ENCODE results near the gene SLC36A2. TPM values are rescaled to one million over a fixed set of nuclear protein-coding genes. Genes with fewer than 3 reads are reported as not detected.

Gene SLC36A2
- total RNA-seq, 2 experiments from 2014 or later = not detected

DNA sequence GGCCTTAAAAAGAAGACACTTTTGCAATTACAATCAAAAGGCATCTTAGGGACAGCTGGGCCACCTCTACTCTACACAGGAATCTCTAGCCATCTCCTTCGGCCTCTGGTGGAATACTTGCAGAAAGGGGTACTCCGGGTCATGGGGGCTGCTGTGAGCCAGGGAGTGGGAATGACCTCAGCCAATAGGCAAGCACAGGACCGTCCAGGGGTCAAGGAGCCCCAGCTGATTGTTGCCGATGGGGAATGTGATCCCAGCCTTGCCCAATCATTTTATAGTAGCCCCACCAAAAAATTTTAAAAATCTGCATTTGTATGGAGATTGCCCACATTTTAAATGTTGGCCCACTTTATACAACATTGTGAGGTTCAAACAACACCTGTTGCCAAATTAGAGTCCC, 26.9 kb downstream of the SLC36A2 start:
- peaks cover 6% of the 10 kb centered on the region for H3K27me3 Mint-ChIP-seq
- H3K9me3 Mint-ChIP-seq = no peaks in the 10 kb centered on the region
- ChIA-PET POLR2A (no interaction called here), CTCF (interaction anchor here (0.5 kb wide), 1 partner anchor 41 kb away, joined by 3 read pairs; no protein-coding TSS in a partner anchor)
- intact Hi-C loops (cut with micrococcal nuclease) = no loop called here
- DNase-seq (no peak), ATAC-seq (no peak)
- TF ChIP-seq, protein P1, sequence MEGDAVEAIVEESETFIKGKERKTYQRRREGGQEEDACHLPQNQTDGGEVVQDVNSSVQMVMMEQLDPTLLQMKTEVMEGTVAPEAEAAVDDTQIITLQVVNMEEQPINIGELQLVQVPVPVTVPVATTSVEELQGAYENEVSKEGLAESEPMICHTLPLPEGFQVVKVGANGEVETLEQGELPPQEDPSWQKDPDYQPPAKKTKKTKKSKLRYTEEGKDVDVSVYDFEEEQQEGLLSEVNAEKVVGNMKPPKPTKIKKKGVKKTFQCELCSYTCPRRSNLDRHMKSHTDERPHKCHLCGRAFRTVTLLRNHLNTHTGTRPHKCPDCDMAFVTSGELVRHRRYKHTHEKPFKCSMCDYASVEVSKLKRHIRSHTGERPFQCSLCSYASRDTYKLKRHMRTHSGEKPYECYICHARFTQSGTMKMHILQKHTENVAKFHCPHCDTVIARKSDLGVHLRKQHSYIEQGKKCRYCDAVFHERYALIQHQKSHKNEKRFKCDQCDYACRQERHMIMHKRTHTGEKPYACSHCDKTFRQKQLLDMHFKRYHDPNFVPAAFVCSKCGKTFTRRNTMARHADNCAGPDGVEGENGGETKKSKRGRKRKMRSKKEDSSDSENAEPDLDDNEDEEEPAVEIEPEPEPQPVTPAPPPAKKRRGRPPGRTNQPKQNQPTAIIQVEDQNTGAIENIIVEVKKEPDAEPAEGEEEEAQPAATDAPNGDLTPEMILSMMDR (IDR thresholded peaks at IDR 0.05) = no peak
- no peak overlapping the region for H3K4me3 Mint-ChIP-seq
- no peak overlapping the region for H3K27ac Mint-ChIP-seq
- H3K4me1 Mint-ChIP-seq (ENCODE audit: low read depth) = no peaks in the 10 kb centered on the region
- no peaks in the 10 kb centered on the region for H3K36me3 Mint-ChIP-seq (ENCODE audit: low read depth)

DNA sequence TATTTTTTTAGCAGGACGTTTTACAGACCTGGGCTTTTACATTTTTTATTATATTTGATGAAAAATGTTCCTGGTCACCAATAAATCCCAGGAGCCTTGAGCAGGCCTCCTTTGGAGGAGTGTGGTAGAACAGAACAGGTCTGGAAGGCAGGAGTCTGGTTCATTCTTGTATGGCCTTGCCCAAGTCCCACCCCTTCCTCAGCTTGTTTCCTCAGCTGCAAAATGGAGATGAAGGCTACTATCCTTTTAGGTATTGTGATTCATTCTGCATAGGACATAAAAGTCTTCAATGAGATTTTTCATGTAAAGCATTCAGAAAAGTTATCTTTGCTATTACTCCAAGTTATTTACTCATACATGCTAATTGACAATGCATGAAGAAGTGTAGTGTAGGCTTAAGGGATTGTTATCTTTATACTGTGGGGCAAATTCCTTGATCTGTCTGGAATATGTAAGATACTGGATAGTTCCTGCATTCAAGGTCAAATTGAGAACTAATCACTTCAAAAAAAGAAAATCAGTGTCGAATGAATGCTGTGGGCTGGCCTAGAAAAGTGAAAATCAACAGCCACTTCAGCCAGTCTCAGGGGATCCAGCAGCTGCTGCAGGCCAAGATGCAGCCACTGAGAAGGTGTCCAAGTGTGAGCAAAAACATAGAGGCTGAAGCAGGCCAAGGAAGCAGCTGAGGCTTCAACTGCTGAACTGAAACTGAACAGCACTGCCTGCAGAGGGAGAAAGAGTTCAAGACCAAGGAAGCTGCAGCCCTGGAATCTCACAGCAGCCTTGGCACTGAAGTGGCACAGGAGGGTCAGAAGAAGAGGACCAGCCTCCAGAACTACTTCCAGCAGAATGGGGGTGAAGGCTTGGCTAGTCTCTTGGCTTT, 28.3 kb downstream of the SLC36A2 start:
- TF ChIP-seq, protein P1 (IDR thresholded peaks at IDR 0.05) = no peak
- CTCF ChIA-PET = interaction anchor here (0.9 to 1.3 kb wide), 4 partner anchors 33 to 204 kb away, joined by 3 to 6 read pairs (median 4); partner anchors contain the start of gene SLC36A1
- no peaks in the 10 kb centered on the region for H3K9me3 Mint-ChIP-seq
- H3K4me1 Mint-ChIP-seq (ENCODE audit: low read depth) = no peaks in the 10 kb centered on the region
- peaks cover 6% of the 10 kb centered on the region for H3K27me3 Mint-ChIP-seq
- DNase-seq (no peak), ATAC-seq (no peak)
- no peak overlapping the region for H3K27ac Mint-ChIP-seq
- intact Hi-C loops (cut with micrococcal nuclease) = no loop called here
- H3K36me3 Mint-ChIP-seq (ENCODE audit: low read depth) = no peaks in the 10 kb centered on the region
- POLR2A ChIA-PET = no interaction called here
- no peak overlapping the region for H3K4me3 Mint-ChIP-seq

GRCh38 chr5:151317871-151318270, 29.5 kb downstream of the SLC36A2 start:
- H3K27me3 Mint-ChIP-seq = peaks cover 2% of the 10 kb centered on the region
- no peak overlapping the region for H3K27ac Mint-ChIP-seq
- ChIA-PET POLR2A (no interaction called here), CTCF (interaction anchor here (0.8 to 2.2 kb wide), 6 partner anchors 32 to 206 kb away, joined by 3 to 10 read pairs (median 4); partner anchors contain the start of genes GM2A and SLC36A1)
- TF ChIP-seq, protein P1 (IDR thresholded peaks at IDR 0.05) = no peak
- H3K4me1 Mint-ChIP-seq (ENCODE audit: low read depth) = no peaks in the 10 kb centered on the region
- H3K36me3 Mint-ChIP-seq (ENCODE audit: low read depth) = no peaks in the 10 kb centered on the region
- no peak overlapping the region for H3K4me3 Mint-ChIP-seq
- ATAC-seq = no peak
- no peaks in the 10 kb centered on the region for H3K9me3 Mint-ChIP-seq
- intact Hi-C loops (cut with micrococcal nuclease) = no loop called here
- no peak for DNase-seq

DNA sequence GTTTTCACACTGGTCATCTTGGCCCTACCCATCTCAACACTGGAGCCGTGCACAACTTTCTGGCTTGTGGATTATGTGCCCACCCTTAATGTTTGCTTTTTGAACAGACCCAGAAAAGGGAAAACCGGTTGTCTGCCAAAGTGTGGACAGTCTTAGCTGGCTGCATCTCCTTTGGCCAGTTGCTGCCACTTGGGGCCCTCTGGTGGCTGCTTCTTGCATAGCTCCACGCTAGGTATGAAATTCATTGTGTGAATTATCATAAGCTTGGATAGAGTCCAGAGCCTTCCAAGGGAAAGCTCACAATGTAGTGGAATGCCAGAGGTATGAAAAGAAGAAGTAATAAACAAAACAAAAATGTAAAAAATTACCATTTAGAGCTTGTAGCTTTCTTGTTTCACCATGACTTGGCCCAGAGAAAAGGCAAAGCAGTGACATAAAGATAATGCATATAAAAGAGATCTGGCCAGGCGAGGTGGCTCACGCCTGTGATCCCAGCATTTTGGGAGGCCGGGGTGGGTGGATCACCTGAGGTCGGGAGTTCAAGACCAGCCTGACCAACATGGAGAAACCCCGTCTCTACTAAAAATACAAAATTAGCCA, 31.3 kb downstream of the SLC36A2 start:
- Mint-ChIP-seq H3K27ac (no peak overlapping the region), H3K4me1 (ENCODE audit: low read depth) (no peaks in the 10 kb centered on the region), H3K4me3 (no peak overlapping the region), H3K27me3 (peaks cover 2% of the 10 kb centered on the region), H3K9me3 (peaks cover 3% of the 10 kb centered on the region), H3K36me3 (ENCODE audit: low read depth) (no peaks in the 10 kb centered on the region)
- intact Hi-C loops (cut with micrococcal nuclease) = no loop called here
- DNase-seq (peak; percentile 79), ATAC-seq (peak; percentile 75)
- ChIA-PET POLR2A (no interaction called here), CTCF (interaction anchor here (0.6 to 2.2 kb wide), 31 partner anchors 8 to 343 kb away, joined by 3 to 10 read pairs (median 3); partner anchors contain the start of gene GM2A)
- TF ChIP-seq, protein P1 (IDR thresholded peaks at IDR 0.05) = peak; percentile 88

DNA sequence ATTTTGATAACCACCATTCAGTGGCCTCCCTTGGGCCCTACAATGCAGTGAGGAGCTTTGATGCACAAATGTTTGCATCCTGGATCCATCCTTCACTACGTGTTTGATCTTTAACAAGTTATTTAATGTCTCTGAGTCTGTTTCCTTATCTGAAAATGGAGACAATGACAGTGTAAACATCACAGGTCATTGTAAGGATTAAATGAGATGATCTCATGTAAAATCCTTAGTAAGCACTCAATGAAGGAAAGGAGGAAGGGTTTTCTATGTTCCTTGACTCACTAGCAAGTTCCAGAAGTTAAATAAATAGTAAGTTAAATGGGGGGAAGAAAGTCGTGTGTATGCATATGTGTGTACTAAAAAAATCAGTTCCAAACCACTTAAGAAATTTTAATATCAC, 34.0 kb downstream of the SLC36A2 start:
- intact Hi-C loops (cut with micrococcal nuclease) = no loop called here

More for the DNA sequence above, 34.0 kb downstream of the SLC36A2 start:
- ATAC-seq = no peak
- ChIA-PET POLR2A (no interaction called here), CTCF (interaction anchor here (0.9 kb wide), 1 partner anchor 198 kb away, joined by 4 read pairs; no protein-coding TSS in a partner anchor)
- no peaks in the 10 kb centered on the region for H3K4me1 Mint-ChIP-seq (ENCODE audit: low read depth)
- H3K27ac Mint-ChIP-seq = no peak overlapping the region
- H3K27me3 Mint-ChIP-seq = peaks cover 5% of the 10 kb centered on the region
- no peak for DNase-seq
- peaks cover 8% of the 10 kb centered on the region for H3K9me3 Mint-ChIP-seq
- H3K36me3 Mint-ChIP-seq (ENCODE audit: low read depth) = no peaks in the 10 kb centered on the region
- TF ChIP-seq, protein P1 (IDR thresholded peaks at IDR 0.05) = no peak
- H3K4me3 Mint-ChIP-seq = no peak overlapping the region

Measured in activated CD8-positive, alpha-beta T cell treated with anti-CD3 and anti-CD28 coated beads for 36 hours (primary cell).